ENCODE data around the gene NRCAM.

DNA sequence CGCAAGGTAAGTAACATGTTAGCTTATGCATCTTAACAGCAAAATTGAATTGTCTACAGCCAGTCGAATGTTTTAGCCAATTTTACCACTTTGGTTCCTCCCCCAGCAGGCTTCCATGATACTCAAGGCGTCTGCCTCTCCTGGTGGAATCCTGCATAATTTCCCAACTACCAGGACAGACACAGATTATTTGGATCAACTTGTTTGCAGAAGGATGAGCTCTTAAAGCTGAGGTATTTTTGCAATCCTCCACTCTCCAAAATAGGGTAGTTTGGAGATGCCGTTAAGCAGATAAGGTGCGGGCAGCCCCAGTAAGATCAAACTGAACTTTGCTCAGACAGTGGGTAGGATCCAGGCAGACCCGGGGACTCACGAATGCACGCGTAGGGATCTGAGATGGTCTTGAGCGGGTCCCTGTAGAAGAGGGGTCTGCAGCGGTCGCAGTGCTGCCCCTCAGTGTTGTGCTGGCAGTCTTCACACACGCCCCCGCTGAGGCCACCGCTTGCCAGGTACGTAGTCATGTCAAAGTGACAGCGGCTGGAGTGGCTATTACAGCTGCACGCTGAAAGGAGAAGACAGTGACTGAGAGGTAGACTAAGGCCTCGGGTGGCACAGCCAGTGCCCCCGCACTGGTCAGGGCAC is 353.4 kb downstream of the NRCAM start:
- no peak for TF ChIP-seq CTCF (conservative IDR thresholded peaks at IDR 0.05)
- no peak for TF ChIP-seq EZH2 (IDR thresholded peaks at IDR 0.05; ENCODE audit: low read depth)

Data from PC-9 (cell line).